Measurements from ENCODE around the gene PAPPA2. TPM values are rescaled to one million over a fixed set of nuclear protein-coding genes. Genes with fewer than 3 reads are reported as not detected.
"Not testable (repeated sequence)": the region's sequence is repeated elsewhere in the genome, so short reads cannot be mapped to it uniquely, and the experiment has no call there.

PAPPA2 gene
- polyA plus RNA-seq, 12 donors: 0.16 to 24.5 (median 0.39) TPM; not detected in 2

- DNase-seq: no peak
These were observed 141.5 kb downstream of the PAPPA2 start for GRCh38 chr1:176604461-176604860.

DNA sequence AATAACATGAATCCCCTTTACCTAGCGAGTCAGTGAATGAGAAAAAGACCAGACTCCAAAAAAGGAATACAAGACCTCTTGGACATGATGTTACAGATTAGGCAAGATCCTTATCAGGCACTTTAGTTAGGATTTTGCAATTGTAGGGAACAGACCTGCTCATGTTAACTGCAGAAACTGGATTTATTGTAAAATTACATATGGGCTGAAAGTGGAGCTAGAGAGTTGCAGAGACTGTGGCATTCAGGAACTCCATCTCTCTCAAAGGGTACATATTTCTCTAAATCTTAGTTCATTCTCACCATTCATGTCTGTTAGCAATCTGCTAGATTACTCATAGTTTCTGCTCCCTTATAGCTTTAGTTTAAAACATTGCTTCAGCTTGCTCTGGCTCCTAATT lies 142.2 kb downstream of the PAPPA2 start:
- no peak for DNase-seq

GRCh38 chr1:176609556-176610408 lies 146.8 kb downstream of the PAPPA2 start:
- no peak for DNase-seq

DNA sequence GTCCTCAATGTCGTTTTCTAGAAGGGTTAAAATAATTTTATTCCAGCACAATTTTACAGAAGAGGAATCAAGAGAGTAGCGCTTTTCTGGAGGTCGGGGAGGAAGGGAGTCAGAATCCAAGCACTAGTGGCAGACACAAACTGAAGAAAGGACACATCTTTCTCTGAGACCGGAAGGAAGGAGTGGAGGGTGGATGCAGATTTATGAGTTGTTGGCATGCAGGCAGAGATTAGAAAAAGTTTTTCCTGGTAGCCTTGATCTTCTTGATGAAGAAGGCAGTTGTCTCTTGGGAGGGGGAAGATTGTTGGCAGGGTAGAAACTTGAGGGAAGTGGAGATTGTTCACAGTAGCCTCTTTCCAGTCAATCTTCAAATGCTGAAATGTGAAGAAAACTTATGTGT lies 149.8 kb downstream of the PAPPA2 start:
- DNase-seq: no peak

GRCh38 chr1:176617881-176618280 lies 154.9 kb downstream of the PAPPA2 start:
- no peak for DNase-seq

- DNase-seq: no peak
These were observed 156.3 kb downstream of the PAPPA2 start for GRCh38 chr1:176619261-176619660.

- no peak for DNase-seq
These were observed 162.4 kb downstream of the PAPPA2 start for GRCh38 chr1:176625365-176625764.

- DNase-seq: no peak
These were observed 163.6 kb downstream of the PAPPA2 start for GRCh38 chr1:176626572-176627061.

DNA sequence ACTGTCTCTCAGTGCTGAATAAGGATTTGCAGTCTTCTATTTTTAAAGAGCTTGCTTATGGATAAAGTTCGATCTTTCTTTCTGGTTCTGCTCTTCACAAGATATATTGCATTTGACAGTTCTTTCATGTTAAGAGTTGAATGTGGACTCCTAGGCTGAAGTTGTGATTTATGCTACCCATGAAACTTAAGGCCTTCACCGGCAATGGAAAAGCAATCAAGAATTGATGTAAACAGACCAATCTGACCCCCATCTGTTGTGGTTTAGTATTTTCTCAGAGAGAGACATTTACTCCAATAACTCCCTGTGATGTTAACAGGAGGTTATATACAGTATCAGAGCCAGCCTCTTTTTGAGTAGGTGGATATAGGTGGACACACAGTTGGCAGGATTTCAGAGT lies 165.8 kb downstream of the PAPPA2 start:
- no peak for DNase-seq

DNA sequence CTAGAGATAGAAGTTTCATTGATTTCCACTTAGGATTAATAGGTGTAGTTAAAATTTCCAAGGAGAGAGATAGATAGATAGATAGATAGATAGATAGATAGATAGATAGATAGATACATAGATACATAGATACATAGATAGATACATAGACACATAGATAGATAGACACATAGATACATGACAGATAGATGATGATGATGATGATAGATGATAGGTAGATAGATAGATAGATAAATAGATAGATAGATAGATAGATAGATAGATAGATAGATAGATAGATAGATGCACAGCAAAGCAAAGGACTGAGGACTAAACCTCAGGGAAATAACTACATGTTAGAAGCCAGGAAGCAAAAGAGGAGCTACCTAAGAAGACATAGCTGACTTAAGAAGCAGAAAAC lies 171.8 kb downstream of the PAPPA2 start:
- DNase-seq: not testable (repeated sequence)

DNA sequence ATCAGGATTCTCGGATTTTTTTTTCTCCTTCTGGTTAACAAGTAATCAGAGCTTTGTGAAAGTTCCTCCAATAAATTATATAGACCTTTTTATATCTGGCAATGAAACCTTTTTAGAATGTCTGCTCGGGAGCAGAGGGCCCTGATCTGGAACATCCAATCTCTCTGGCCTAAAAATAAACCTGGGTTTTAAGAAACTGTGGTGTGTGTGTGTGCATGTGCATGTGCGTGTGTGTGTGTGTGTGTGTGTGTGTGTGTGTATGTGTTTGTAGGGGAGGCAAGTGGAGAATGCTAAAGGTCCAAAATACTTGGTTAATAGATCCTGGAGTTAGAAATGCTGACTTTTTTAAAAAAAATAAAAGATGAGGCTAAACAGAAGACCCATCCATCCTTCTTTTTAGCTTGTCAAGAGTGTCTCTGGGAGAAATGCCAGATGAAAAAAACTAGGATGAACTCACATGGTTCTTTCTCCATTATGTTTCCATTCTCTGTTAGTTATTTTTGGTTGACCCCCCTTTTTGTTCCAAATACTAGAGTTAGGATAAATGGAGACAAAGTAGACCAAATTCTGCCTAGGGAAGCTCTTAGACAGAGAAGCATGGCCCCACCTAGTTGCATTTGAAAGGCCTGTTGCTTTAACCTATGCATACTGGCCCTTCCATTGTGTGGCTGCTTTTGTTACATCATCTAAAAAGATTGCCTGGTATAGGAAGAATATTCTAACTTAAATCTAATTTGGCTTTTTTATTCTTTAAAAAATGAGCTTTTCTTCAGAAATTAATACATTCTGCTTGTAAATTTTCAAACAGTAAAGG lies 175.9 kb downstream of the PAPPA2 start:
- DNase-seq: no peak

DNA sequence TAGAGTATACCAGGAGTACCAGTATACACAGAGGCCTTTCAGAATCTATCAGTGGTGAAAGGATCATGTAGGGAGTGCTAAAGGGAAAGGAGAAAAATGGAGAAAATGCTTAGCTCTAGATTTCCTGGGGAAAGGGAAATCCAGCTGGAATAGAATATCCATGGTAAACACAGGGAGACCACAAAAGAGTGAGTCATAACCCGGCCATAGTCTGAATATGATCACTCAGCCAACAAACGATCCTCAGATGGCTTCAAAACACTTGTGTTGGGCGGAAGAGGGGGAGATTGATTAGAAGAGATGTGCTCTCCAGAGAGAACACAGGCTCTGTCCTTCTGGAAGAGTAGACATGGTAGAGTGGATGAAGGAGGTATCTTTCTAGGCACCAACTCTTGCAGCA lies 180.6 kb downstream of the PAPPA2 start:
- DNase-seq: no peak

GRCh38 chr1:176648556-176648955 lies 185.6 kb downstream of the PAPPA2 start:
- no peak for DNase-seq

- peak; percentile 13 for DNase-seq
These were observed 193.5 kb downstream of the PAPPA2 start for GRCh38 chr1:176656257-176656995.

DNA sequence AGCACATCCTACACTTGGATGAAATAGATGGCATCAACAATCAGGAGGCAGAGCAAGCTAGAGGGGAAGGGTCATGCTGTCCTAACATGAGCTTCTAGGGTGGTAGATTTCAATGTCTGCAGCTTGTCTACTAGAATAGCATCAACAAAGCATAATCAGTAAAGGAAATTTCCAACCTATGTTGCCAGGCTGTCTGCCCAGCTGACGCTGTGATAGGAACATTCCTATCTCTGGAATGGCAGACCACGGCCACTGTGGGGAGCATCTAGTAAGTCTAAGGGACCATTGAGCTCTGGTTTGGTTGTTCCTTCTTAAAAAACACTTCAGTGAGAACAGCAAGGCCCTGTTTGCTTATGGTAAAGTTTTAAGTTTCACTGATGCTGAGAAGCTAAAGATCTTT lies 206.8 kb downstream of the PAPPA2 start:
- DNase-seq: no peak

GRCh38 chr1:176670853-176671252 lies 207.9 kb downstream of the PAPPA2 start:
- DNase-seq: no peak

- DNase-seq: no peak
These were observed 220.0 kb downstream of the PAPPA2 start for GRCh38 chr1:176682830-176683535.

DNA sequence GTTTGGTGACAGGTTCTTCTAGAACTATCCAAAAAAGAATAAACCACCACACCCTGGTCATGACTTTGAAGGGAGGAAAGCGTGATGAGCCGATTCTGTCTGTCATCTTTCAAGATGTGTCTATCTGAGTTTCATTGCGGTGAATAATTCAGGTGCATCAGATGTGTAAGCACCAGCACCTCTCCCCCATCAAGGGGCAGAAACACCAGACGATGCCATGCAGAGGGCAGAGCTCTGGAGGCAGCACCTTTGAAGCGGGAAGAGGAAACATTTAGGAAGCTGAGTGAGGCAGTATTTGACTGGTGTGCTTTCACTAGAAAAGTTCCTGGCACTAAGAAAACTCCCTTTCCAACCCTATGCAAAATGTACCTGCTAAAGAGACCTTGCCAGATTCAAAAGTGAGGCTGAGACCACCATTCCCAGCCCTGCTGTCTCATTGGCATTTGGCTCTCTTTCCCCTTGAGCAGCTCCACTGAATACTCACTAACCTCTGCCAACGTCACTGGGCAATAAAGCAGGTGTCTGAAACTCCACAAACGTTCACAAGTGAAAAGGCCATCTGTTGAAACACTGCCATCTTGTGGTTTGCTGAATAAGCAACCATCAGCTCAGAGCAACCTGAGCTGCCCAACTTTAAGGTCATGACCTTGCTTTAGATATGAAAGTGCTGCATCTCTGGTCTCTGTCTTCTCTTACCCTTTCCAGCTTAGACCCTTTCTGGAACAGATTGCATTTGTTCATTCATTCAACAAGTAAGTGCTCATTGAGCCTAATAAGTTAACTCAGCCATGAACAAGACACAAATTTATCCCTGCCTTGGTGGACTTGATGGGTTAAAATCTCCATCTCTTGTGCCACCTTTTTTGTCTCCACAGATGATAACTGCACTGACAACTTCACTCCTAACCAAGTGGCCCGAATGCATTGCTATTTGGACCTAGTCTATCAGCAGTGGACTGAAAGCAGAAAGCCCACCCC lies 228.6 kb downstream of the PAPPA2 start:
- peak; percentile 43 for DNase-seq

DNA sequence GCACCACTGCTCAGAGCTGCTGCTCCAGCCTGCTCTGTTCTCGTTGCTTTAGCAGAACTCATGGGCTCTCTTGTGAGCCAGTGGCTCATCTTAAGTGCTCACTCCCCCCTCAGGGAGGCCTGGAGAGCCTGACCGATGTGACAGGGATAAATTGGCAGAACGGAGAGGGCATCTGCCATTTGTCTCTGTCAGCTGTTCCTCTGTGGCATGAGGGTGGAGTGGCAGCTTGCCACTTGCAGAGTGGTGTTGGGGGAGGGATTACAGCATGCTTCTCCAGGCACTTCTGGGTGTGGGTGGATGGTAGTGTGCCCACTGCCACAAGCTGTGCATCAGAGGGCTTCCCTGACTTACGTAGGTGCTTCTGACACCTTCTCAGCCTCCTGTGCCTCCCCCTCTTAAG lies 229.5 kb downstream of the PAPPA2 start:
- DNase-seq: peak; percentile 17

Data from muscle of arm (tissue), 12 donors.